ENCODE results near the gene MAFF.

MAFF gene

DNA sequence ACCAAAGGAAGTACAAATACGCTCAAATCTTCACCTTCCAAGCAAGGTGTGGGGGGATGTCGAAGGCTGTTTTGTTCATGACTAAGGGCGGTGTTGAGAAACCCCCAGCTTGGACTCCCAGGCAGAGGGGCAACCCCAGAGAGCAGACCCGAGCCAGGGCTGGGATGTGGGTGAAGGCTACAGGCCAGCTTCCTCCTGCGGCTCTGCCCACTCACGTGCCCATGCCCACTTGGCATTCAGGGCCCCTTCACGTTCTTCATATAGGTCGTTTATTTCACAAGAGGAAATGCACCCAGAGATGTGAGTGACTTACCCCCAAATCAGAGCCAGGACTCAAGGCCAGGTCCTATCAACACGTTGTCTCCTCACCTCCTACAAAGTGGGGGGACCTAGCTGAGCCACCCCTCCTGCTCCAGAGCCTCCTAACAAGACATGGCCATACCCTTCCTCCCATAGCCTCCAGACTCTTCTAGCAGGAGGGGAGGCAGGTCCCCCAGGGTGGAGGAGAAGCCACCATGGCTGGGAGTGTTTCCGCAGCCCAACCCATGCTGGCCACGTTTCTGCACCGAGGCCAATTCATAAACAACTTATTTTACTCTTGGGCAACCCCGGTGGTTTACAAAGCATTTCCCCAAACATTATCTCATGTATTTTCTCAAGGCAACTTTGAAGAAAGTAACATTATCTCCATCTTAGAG, 49.0 kb downstream of the MAFF start:
- FAIRE-seq, result no peak

DNA sequence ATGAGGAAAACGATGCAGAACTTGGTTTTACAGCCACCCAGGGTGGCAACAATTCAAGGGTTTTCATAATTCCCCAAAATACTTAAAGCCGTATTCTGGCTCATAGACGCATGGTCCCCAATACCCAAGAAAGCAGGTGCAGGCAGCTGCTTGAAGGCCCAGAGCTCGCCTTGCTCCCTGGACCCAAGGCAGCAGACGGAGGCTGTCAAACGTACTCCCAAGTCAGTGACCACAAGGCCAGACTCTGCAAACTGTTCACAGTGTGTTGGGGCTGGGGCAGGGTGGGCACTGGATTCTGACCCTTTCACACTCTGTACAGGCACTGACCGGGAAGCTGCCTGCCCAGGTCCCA, 49.5 kb downstream of the MAFF start:
- no peak for FAIRE-seq

DNA sequence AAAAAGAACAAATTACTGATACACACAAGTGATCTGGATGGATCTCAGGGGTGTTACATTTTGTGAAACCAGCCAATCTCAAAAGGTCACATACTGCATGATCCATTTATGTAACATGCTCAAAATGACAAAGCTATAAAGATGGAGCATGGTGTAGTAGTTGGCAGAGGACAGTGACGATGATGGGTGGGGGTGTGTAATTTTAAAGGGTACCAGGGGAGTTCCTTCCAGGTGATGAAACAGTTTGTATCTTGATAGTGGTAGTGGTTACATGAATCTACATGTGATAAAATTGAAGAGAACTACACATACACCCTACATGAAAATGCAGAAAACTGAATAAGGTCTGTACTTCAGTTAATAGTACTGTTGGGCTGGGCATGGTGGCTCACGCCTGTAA, 53.9 kb downstream of the MAFF start:
- FAIRE-seq, result no peak

DNA sequence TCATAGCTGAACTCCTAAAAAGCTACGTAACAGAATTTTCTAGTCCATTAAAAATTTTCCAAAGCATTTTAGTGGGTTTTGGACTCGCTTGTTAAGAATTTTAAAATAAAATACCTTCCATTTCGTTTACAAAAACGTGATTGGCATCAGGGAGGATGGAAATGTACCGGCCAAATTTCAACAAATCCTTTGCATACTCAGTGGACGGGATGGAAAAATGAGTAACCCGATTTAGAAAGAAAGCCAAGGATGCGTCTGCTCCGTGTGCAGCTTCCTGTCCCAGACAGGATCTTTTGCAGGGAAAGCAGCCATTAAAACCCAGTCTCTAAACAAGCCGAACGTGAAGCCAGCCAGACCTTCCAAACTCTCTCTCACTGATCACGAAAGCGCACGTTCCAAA, 55.4 kb downstream of the MAFF start:
- no peak for FAIRE-seq

DNA sequence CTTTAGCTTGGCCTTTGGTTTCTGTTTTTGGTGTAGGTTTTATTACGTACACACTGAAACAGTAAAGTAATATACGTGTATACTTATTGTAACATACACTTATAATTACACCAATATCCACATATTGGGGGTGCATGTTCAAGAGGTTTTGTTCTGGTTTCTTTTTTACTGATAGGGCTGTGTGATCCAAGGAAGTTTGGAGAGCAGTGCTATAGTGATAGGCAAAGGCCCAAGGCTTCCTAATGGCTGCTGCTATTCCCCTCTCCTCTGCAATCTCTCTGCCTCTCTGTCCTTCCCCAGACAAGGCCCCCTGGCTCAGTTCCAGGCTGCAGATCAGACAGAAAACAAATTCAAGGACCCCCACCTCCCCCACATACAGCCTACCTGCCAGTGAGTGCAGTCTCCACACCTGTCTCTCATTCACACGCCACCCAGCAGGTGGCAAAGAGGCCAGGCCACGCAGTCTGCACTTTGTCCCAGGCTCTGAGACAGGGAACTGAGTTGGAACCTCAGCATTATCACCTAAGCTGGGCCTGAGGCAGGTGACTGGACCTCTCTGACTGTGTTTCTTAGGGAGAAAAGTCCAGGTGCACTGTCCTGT, 56.0 kb downstream of the MAFF start:
- no peak for FAIRE-seq

DNA sequence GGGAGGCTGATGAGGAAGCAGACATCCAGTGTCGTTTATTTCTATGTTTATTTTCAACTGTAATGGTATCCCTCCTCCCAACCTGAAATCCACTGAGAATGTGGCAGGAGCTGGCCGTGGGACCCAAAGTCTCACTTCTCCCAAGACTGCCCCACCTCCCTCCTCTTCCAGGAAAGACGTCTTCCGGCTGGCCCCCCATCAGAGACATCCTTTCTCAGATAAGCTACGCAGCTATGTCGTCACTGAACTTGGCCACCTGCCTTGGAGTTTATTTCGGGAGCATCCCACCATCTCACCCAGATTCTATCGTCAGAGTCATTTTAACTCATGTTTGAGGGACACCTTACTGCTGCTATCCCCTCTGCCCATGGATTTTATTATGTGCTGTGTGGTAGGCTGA, 57.1 kb downstream of the MAFF start:
- FAIRE-seq, result no peak

DNA sequence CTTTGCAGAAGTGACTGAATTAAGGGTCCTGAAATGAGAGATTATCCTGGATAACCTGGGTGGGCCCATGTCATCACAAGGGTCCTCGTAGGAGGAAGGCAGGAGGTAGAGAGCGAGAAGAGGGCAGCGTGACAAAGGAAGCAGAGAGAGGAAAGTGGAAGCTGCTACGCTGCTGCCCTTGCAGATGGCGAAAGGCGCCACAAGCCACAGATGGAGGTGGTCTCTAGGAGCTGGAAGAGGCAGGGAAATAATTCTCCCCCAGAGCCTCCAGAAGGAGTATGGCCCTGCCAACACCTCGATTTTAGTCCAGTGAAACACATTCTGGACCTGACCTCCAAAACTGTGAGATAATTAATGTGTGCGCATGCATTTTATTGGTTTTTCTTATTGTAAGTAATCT, 57.6 kb downstream of the MAFF start:
- no peak for FAIRE-seq

DNA sequence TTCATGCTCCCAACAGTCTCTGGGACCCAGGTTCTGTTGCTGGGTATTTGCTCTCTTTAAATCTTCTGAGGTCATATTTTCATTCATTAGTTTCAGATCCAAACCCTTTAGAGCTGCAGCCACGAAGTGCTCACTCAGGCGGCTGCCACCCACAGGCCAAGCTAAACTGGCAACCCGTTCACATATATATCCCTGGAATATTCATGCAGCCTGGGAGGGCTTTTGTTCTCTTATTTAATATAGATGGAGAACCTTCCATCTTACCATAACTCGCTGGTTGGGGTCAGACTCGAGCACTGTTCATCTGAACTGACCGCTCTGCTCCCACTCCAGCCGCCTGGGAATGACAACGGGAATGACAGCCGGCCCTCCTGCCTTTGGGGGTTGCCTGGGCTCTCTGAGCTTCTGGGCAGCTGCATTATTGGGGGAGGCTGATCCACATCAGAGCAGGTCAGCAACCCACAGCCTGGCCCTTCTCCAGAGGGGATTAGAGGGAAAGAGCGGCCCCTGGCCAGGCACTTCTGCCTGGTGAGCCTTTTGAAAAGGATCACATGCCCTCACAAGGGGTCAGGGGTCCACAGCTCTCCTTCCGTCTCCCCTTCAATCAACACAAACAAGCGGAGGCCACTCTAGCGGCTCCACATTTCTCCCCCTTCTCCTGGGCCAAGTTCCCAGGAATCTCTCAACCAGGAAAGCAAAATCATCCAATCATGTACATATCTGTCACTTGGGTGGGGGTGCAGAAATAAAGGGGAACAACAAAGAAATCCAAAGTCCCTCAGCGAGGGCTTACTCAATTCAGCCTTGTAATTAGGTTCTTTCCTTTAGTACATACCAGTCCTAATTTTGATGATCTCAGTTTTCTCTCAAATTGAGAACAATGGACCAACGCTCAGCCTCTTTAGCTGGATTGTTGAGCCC, 59.2 kb downstream of the MAFF start:
- FAIRE-seq, result no peak

DNA sequence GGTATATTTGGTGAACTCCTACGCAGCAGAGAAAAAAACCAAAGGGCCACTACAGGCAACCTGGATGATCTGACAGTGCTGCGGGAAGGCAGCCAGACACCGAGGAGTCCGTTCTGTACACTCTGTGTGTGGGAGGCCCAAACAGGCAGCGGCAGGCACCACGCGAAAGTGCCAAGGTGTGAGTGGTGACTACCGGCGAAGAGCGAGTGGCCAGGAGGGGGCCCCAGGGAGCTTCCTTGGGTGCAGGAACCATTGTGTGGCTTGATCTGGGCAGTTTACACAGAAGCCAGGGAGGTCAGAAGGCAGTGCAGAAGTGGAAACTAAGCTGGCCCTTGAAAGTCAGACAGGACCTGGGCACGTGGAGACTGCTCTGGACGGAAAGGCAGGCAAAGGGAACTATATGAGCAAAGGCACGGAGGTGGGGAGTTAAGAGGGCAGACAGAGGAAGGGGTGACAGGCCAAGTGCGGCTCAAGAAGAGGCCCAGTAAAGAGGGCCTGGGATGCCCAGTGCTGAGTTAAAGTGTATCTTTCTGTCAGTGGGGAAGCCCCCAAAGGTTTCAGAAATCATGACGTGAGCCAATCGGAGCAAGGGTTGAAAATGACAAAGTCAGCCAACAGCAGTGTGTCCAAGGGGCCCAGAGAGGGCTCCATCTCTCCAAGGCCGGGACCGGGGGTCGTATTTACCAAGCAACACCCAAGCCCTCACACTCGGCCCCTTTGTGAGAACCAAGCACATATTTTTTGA, 60.4 kb downstream of the MAFF start:
- no peak for FAIRE-seq

DNA sequence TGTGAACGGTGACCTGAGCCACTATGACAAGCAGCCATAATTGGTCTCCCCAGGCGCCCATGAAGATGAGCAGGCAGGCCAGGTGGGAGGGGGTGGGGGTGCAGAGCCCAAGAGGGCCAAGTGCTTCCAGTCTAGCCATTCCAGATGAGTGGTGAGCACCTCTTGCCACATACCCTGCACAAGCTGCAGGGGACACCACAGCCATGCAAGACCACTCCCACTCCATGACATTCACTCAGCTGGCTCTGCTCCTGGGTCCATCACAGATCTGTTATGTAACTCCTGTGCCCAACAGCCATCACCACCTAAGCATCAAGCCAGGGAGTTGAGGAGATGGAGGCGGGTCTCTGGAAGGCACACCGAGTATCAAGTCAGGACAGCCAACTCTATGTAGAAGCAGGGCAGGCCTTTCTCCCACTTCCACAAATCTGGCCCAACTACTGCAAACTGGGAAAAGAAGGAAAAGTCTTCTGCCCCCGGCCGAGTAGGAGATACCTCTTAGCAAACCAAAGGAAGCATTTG, 62.6 kb downstream of the MAFF start:
- FAIRE-seq, result no peak
